ENCODE data around the gene MAN1A1.

- no peak for TF ChIP-seq CTCF (conservative IDR thresholded peaks at IDR 0.05; ENCODE audit: low read depth, low read length)
- TF ChIP-seq EZH2 (IDR thresholded peaks at IDR 0.05; ENCODE audit: low read length, unreplicated experiment), result no peak
- TF ChIP-seq EZH2phosphoT487 (IDR thresholded peaks at IDR 0.05; ENCODE audit: borderline replicate concordance, low read length), result no peak
Measured at GRCh38 chr6:119353696-119354095, 4.1 kb upstream of the MAN1A1 start.

Measured in PC-3 (cell line).